GM21723 (cell line): Measurements from ENCODE around the gene IRF2.

Experiments used
- ATAC-seq: cut with Tn5 transposase; IDR thresholded peaks from one replicate; pipeline ENCODE4 v1.9.1; 2021; ENCODE audit warnings: mild to moderate bottlenecking, moderate library complexity; ENCODE audit not compliant: unreplicated experiment

Gene IRF2

GRCh38 chr4:184371390-184371787 lies 103.0 kb downstream of the IRF2 start:
- no peak for ATAC-seq

- no peak for ATAC-seq
Measured at GRCh38 chr4:184370711-184371389, 103.5 kb downstream of the IRF2 start.

GRCh38 chr4:184369871-184370270 lies 104.5 kb downstream of the IRF2 start:
- no peak for ATAC-seq

GRCh38 chr4:184368731-184369130 lies 105.6 kb downstream of the IRF2 start:
- no peak for ATAC-seq

- ATAC-seq, result no peak
Measured at GRCh38 chr4:184368290-184368689, 106.1 kb downstream of the IRF2 start.

GRCh38 chr4:184364100-184364921 lies 110.0 kb downstream of the IRF2 start:
- ATAC-seq, result no peak

GRCh38 chr4:184363258-184363657 lies 111.1 kb downstream of the IRF2 start:
- ATAC-seq, result no peak

GRCh38 chr4:184362396-184362795 lies 112.0 kb downstream of the IRF2 start:
- ATAC-seq, result no peak

- ATAC-seq, result no peak
Measured at GRCh38 chr4:184361443-184361842, 112.9 kb downstream of the IRF2 start.

GRCh38 chr4:184359888-184360287 lies 114.5 kb downstream of the IRF2 start:
- no peak for ATAC-seq

- no peak for ATAC-seq
Measured at GRCh38 chr4:184358521-184359232, 115.7 kb downstream of the IRF2 start.

GRCh38 chr4:184357772-184358171 lies 116.6 kb downstream of the IRF2 start:
- ATAC-seq, result no peak

GRCh38 chr4:184357165-184357564 lies 117.2 kb downstream of the IRF2 start:
- no peak for ATAC-seq

GRCh38 chr4:184356366-184356765 lies 118.0 kb downstream of the IRF2 start:
- ATAC-seq, result no peak

- ATAC-seq, result no peak
Measured at GRCh38 chr4:184355857-184356256, 118.5 kb downstream of the IRF2 start.

GRCh38 chr4:184355111-184355604 lies 119.2 kb downstream of the IRF2 start:
- peak; percentile 41 for ATAC-seq

- no peak for ATAC-seq
Measured at GRCh38 chr4:184352891-184353290, 121.5 kb downstream of the IRF2 start.

GRCh38 chr4:184351560-184352451 lies 122.5 kb downstream of the IRF2 start:
- no peak for ATAC-seq

- no peak for ATAC-seq
Measured at GRCh38 chr4:184350964-184351363, 123.4 kb downstream of the IRF2 start.

GRCh38 chr4:184350213-184350817 lies 124.0 kb downstream of the IRF2 start:
- ATAC-seq, result no peak
